Activated CD4-positive, alpha-beta T cell treated with anti-CD3 and anti-CD28 coated beads, Interleukin-2, amount 50 U/mL, for 1 hour (primary cell): ENCODE measurements around the gene ZNF544.
"Not testable (repeated sequence)": the region's sequence is repeated elsewhere in the genome, so short reads cannot be mapped to it uniquely, and the experiment has no call there.

ENCODE experiments used
- DNase-seq: peaks from one replicate; pipeline ENCODE4 v3.0.0-alpha.2; 2020

Gene ZNF544

GRCh38 chr19:58305932-58306323 is 77.2 kb downstream of the ZNF544 start:
- no peak for DNase-seq

- no peak for DNase-seq
These were observed 79.0 kb downstream of the ZNF544 start for GRCh38 chr19:58307736-58308135.

- DNase-seq: not testable (repeated sequence)
These were observed 82.0 kb downstream of the ZNF544 start for GRCh38 chr19:58310685-58311084.

GRCh38 chr19:58311345-58311865 is 82.7 kb downstream of the ZNF544 start:
- DNase-seq: no peak
